H1 (cell line): ENCODE measurements around the gene APOC1. TPM values are rescaled to one million over a fixed set of nuclear protein-coding genes. Genes with fewer than 3 reads are reported as not detected.

Experiments used
- CTCF ChIA-PET: fragments of 300-600 bp; sonication (Branson Sonifier 250); formaldehyde crosslinking; loops from one replicate; lab custom pipeline; 2021; ENCODE audit not compliant: partially characterized antibody; lab: Charles Lee
- POLR2A ChIA-PET: fragments of 300-600 bp; sonication (Branson Sonifier 250); formaldehyde crosslinking; loops from one replicate; lab custom pipeline; 2021; ENCODE audit warnings: inconsistent platforms; ENCODE audit not compliant: partially characterized antibody; lab: Charles Lee
- DNase-seq, 2 experiments: peaks; one replicate each; pipeline versions ENCODE4 v3.0.0 to v3.0.0-alpha.2; 2010 to 2022; ENCODE audit warnings: low spot score in 2 of 2, low read depth in 1 of 2, mixed read lengths in 1 of 2
- FAIRE-seq: peaks from 2 replicates; lab custom pipeline; 2011; peaks lifted over from hg19 to GRCh38; lab: Jason Lieb, UNC
- H2AFZ ChIP-seq: 2 replicates; pipeline ENCODE4 v1.8.1; 2012; ENCODE audit warnings: low read length, inconsistent platforms
- H2AK5ac ChIP-seq: 2 replicates; pipeline ENCODE4 v1.6.1; 2013; ENCODE audit warnings: low read depth, low read length
- H2BK120ac ChIP-seq: replicated peaks from 2 replicates; pipeline ENCODE3; 2013; ENCODE audit warnings: low read depth, low read length, inconsistent platforms
- H2BK12ac ChIP-seq: 2 replicates; pipeline ENCODE4 v1.6.1; 2013; ENCODE audit warnings: low read depth, low read length
- H2BK15ac ChIP-seq: 2 replicates; pipeline ENCODE4 v1.6.1; 2013; ENCODE audit warnings: low read length
- H2BK20ac ChIP-seq: 2 replicates; pipeline ENCODE4 v1.6.1; 2013; ENCODE audit warnings: low read length
- H2BK5ac ChIP-seq: 2 replicates; pipeline ENCODE4 v1.6.1; 2013; ENCODE audit warnings: low read depth, low read length
- H3K14ac ChIP-seq: 2 replicates; pipeline ENCODE4 v1.6.1; 2013; ENCODE audit warnings: inconsistent platforms; ENCODE audit not compliant: insufficient read length
- H3K18ac ChIP-seq: 2 replicates; pipeline ENCODE4 v1.6.1; 2013; ENCODE audit warnings: low read length; ENCODE audit errors: extremely low read depth
- H3K23ac ChIP-seq: 2 replicates; pipeline ENCODE4 v1.6.1; 2013; ENCODE audit warnings: inconsistent platforms; ENCODE audit not compliant: insufficient read length
- H3K23me2 ChIP-seq: 2 replicates; pipeline ENCODE4 v1.6.1; 2013; ENCODE audit warnings: low read depth, low read length
- H3K27ac ChIP-seq: 2 replicates; pipeline ENCODE4 v1.6.1; 2011; ENCODE audit warnings: low read depth, low read length, inconsistent platforms
- H3K27me3 ChIP-seq, 4 experiments: replicated peaks in 1 of 4; 1 replicate in 1 of 4; 2 replicates in 3 of 4; pipeline versions ENCODE4 v1.6.1 to v1.8.1; 2011 to 2013; ENCODE audit warnings: low read length in 3 of 4, mild to moderate bottlenecking in 3 of 4, inconsistent platforms in 2 of 4, mixed read lengths in 2 of 4, moderate library complexity in 1 of 4; ENCODE audit not compliant: control insufficient read depth in 3 of 4, insufficient read depth in 3 of 4; ENCODE audit errors: extremely low read depth in 1 of 4
- H3K36me3 ChIP-seq, 4 experiments: 2 replicates each; pipeline versions ENCODE4 v1.6.1 to v1.8.1; 2011 to 2013; ENCODE audit warnings: mild to moderate bottlenecking in 4 of 4, low read length in 3 of 4, moderate library complexity in 2 of 4, control low read depth in 1 of 4, inconsistent platforms in 1 of 4; ENCODE audit not compliant: insufficient read depth in 4 of 4, control insufficient read depth in 2 of 4
- H3K4ac ChIP-seq: replicated peaks from 2 replicates; pipeline ENCODE3; 2013; ENCODE audit warnings: low read length, low read depth, mixed read lengths, inconsistent platforms; ENCODE audit not compliant: insufficient read length
- H3K4me1 ChIP-seq, 4 experiments: replicated peaks in 1 of 4; 1 replicate in 1 of 4; 2 replicates in 3 of 4; pipeline versions ENCODE4 v1.6.1 to v1.8.1; 2011 to 2013; ENCODE audit warnings: low read length in 3 of 4, inconsistent platforms in 2 of 4, mixed read lengths in 1 of 4; ENCODE audit not compliant: insufficient read depth in 4 of 4, control insufficient read depth in 3 of 4
- H3K4me2 ChIP-seq, 2 experiments: 2 replicates each; pipeline versions ENCODE4 v1.6.1 to v1.8.1; 2011 to 2013; ENCODE audit warnings: low read depth in 2 of 2, low read length in 2 of 2, control low read depth in 1 of 2, inconsistent platforms in 1 of 2, mild to moderate bottlenecking in 1 of 2; ENCODE audit not compliant: insufficient read depth in 1 of 2
- H3K4me3 ChIP-seq, 4 experiments: fragments of 200-600, 300-600 bp in 1 of 4; sonication (generic), shearing (Covaris generic), sonication (Bioruptor Twin) in 1 of 4; 2 replicates each; pipeline versions ENCODE4 v1.5.1 to v1.8.1; 2011 to 2016; ENCODE audit warnings: low read length in 4 of 4, low read depth in 3 of 4, control low read depth in 2 of 4, inconsistent platforms in 2 of 4, mild to moderate bottlenecking in 2 of 4, mixed read lengths in 1 of 4, moderate library complexity in 1 of 4; ENCODE audit not compliant: insufficient read depth in 2 of 4; ENCODE audit errors: extremely low read depth in 1 of 4
- H3K56ac ChIP-seq: replicated peaks from 2 replicates; pipeline ENCODE3; 2013; ENCODE audit warnings: low read depth, mild to moderate bottlenecking, mixed read lengths, low read length, inconsistent platforms; ENCODE audit not compliant: insufficient read length
- H3K79me1 ChIP-seq: 2 replicates; pipeline ENCODE4 v1.6.1; 2013; ENCODE audit warnings: low read depth, low read length, control low read depth
- H3K79me2 ChIP-seq, 2 experiments: 2 replicates each; pipeline versions ENCODE4 v1.6.1 to v1.8.1; 2012 to 2013; ENCODE audit warnings: low read length in 2 of 2, mild to moderate bottlenecking in 2 of 2, inconsistent platforms in 1 of 2; ENCODE audit not compliant: insufficient read depth in 2 of 2, control insufficient read depth in 1 of 2
- H3K9ac ChIP-seq, 4 experiments: replicated peaks in 1 of 4; 1 replicate in 1 of 4; 2 replicates in 3 of 4; pipeline versions ENCODE4 v1.6.1 to v1.8.1; 2011 to 2013; ENCODE audit warnings: low read depth in 3 of 4, low read length in 3 of 4, control low read depth in 2 of 4, mild to moderate bottlenecking in 2 of 4, moderate library complexity in 2 of 4, inconsistent platforms in 1 of 4; ENCODE audit errors: extremely low read depth in 1 of 4
- H3K9me3 ChIP-seq, 2 experiments: 2 replicates each; pipeline versions ENCODE4 v1.6.1 to v1.8.1; 2012 to 2013; ENCODE audit warnings: mild to moderate bottlenecking in 2 of 2, moderate library complexity in 2 of 2, control low read depth in 1 of 2, inconsistent platforms in 1 of 2, low read depth in 1 of 2, low read length in 1 of 2, mixed read lengths in 1 of 2; ENCODE audit not compliant: insufficient read depth in 2 of 2
- H4K20me1 ChIP-seq, 2 experiments: replicated peaks in 1 of 2; 2 replicates each; pipeline versions ENCODE3 to v1.8.1; 2011 to 2013; ENCODE audit warnings: inconsistent platforms in 2 of 2, low read length in 2 of 2, mild to moderate bottlenecking in 1 of 2; ENCODE audit not compliant: insufficient read depth in 2 of 2, control insufficient read depth in 1 of 2
- H4K5ac ChIP-seq: 2 replicates; pipeline ENCODE4 v1.6.1; 2013; ENCODE audit warnings: low read length, low read depth, mixed read lengths, inconsistent platforms; ENCODE audit not compliant: insufficient read length
- H4K8ac ChIP-seq: 2 replicates; pipeline ENCODE4 v1.8.0; 2013; ENCODE audit warnings: mild to moderate bottlenecking, moderate library complexity, low read length, inconsistent platforms; ENCODE audit not compliant: insufficient read depth; ENCODE audit errors: extremely low read depth
- H4K91ac ChIP-seq: replicated peaks from 2 replicates; pipeline ENCODE3; 2013; ENCODE audit warnings: low read length, mixed read lengths, inconsistent platforms; ENCODE audit not compliant: insufficient read length
- EGR1 ChIP-seq: IDR thresholded peaks from 2 replicates; pipeline ENCODE4 v1.6.1; 2011; ENCODE audit warnings: low read depth, low read length, borderline replicate concordance
- NRF1 ChIP-seq: IDR thresholded peaks from 2 replicates; pipeline ENCODE4 v1.6.1; 2011; ENCODE audit warnings: mild to moderate bottlenecking, low read depth, low read length, improper control_type of control experiment
- POU5F1 ChIP-seq: IDR thresholded peaks from 2 replicates; pipeline ENCODE4 v1.6.1; 2011; ENCODE audit warnings: low read depth, mild to moderate bottlenecking, low read length, moderate library complexity
- RNF2 ChIP-seq: fragments of 200-900, 300-1000 bp; sonication (generic); IDR thresholded peaks from 2 replicates; pipeline ENCODE4 v1.7.1; 2016; ENCODE audit warnings: borderline replicate concordance, low read depth, mild to moderate bottlenecking, antibody characterized with exemption, low read length; ENCODE audit not compliant: poor library complexity, severe bottlenecking; ENCODE audit errors: missing control alignments
- SP1 ChIP-seq: IDR thresholded peaks from 2 replicates; pipeline ENCODE4 v1.6.1; 2011; ENCODE audit warnings: low read depth, low read length
- TEAD4 ChIP-seq: IDR thresholded peaks from 2 replicates; pipeline ENCODE4 v1.6.1; 2012; ENCODE audit warnings: low read depth, low read length, inconsistent platforms, mixed read lengths
- WGBS, 2 experiments: shearing (Covaris generic) in 1 of 2; methylation state at CpG; one replicate each; pipeline versions ENCODE4 v1.1.6 to v1.1.7; 2013 to 2015; ENCODE audit warnings: low lambda C conversion rate in 2 of 2, mixed read lengths in 2 of 2, inconsistent platforms in 1 of 2, low coverage in 1 of 2, missing lambda C conversion rate in 1 of 2; ENCODE audit not compliant: insufficient replicate concordance in 2 of 2, insufficient coverage in 1 of 2, insufficient read length in 1 of 2; ENCODE audit errors: extremely low coverage in 1 of 2, missing lambda C conversion rate in 1 of 2; 5-methylcytosine and 5-hydroxymethylcytosine counted together
- polyA plus RNA-seq, 7 experiments: library from polyadenylated mRNA; depleted of rRNA in 3 of 7; stranded (reverse) in 5 of 7; unstranded in 2 of 7; fragments of >200 nt in 5 of 7; fragments of 200-250 nt in 2 of 7; gene quantifications; 1 replicate in 5 of 7; 2 replicates in 1 of 7; 4 replicates in 1 of 7; pipeline versions ENCODE4 v1.2.1 to v1.2.3, GENCODE V29; 2011 to 2013; ENCODE audit warnings: missing spikeins in 2 of 7, mixed read lengths in 2 of 7
- total RNA-seq: library from RNA; stranded (reverse); fragmentation: NEBNext Ultra II Directional; extraction: Animal tissue kit (Norgen Biotek cat#: 25700); gene quantifications from 2 replicates; pipeline ENCODE4 v1.2.1, GENCODE V29; 2021

The APOC1 gene
- total and polyA plus RNA-seq, 2 of the 8 experiments (the other 6 are each of a cell fraction or from before 2014, with no cell fraction given) = 55.8 to 78.2 TPM

DNA sequence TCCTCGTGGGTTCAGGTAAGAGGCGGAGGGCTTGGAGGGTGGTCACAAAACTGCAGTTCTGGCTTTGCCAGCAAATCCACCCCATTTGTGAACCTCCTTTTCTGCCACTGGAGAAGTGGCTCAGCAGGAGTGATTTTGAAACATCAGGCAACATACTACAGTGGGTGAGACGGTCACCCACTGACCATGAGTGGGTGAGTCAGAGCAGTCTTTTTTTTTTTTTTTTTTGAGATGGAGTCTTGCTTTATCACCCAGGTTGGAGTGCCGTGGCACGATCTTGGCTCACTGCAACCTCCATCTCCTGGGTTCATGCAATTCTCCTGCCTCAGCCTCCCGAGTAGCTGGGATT lies 20.4 kb upstream of the APOC1 start:
- Histone ChIP-seq H3K27me3 (no peaks in the 10 kb centered on the region), H3K27ac (no peak overlapping the region), H3K56ac (no peak overlapping the region), H2BK20ac (no peak overlapping the region), H3K4me1 (peaks cover 5 to 8% (median 7%) of the 10 kb centered on the region in 4 experiments), H3K14ac (no peak overlapping the region), H3K4me3 (no peak overlapping the region), H3K4me2 (no peak overlapping the region), H2AK5ac (no peak overlapping the region), H2BK5ac (no peak overlapping the region), H3K23me2 (peaks cover 17% of the 10 kb centered on the region), H3K9me3 (no peaks in the 10 kb centered on the region), H2BK15ac (no peak overlapping the region), H3K79me2 (peaks cover 7 to 42% of the 10 kb centered on the region in 2 experiments), H3K36me3 (peaks cover 36 to 55% (median 42%) of the 10 kb centered on the region in 4 experiments), H3K4ac (no peak overlapping the region), H4K8ac (no peak overlapping the region), H4K91ac (no peak overlapping the region), H3K79me1 (peaks cover 25% of the 10 kb centered on the region), H4K5ac (no peak overlapping the region), H3K9ac (no peak overlapping the region), H2BK12ac (no peak overlapping the region), H3K23ac (no peak overlapping the region), H3K18ac (no peak overlapping the region), H4K20me1 (peaks cover 14 to 31% of the 10 kb centered on the region in 2 experiments), H2AFZ (no peak overlapping the region), H2BK120ac (no peak overlapping the region)
- CTCF ChIA-PET = interaction anchor here (1.3 to 2.1 kb wide), 2 partner anchors 8 to 10 kb away, joined by 4 to 17 read pairs; no protein-coding TSS in a partner anchor
- DNase-seq (no peak), FAIRE-seq (no peak)
- TF ChIP-seq EGR1 (no peak), POU5F1 (no peak), RNF2 (no peak), TEAD4 (no peak), NRF1 (no peak), SP1 (no peak)
- POLR2A ChIA-PET = interaction anchor here (1.2 to 9.8 kb wide), 7 partner anchors 12 to 87 kb away, joined by 3 to 247 read pairs (median 6); partner anchors contain the start of genes APOE and NECTIN2
- WGBS, 2 experiments = 98% methylated on average over 6 of the region's 6 CpGs; no CpG with 5 or more reads in 1 of the 2 experiments
